Left ventricle myocardium inferior (tissue), 1 donor: Measurements from ENCODE around the gene NAALADL2. TPM values are rescaled to one million over a fixed set of nuclear protein-coding genes. Genes with fewer than 3 reads are reported as not detected.

Source experiments
- DNase-seq: peaks from one replicate; pipeline ENCODE4 v3.0.0-alpha.2; 2020
- H3K27ac ChIP-seq: fragments of 200-600 bp; replicated peaks from 2 replicates; pipeline ENCODE4 v1.8.0; 2021
- H3K27me3 ChIP-seq: fragments of 200-600 bp; 2 replicates; pipeline ENCODE4 v1.8.0; 2021; ENCODE audit warnings: low read depth
- H3K36me3 ChIP-seq: fragments of 200-600 bp; 2 replicates; pipeline ENCODE4 v1.8.0; 2021
- H3K4me1 ChIP-seq: fragments of 200-600 bp; 2 replicates; pipeline ENCODE4 v1.8.0; 2021
- H3K4me3 ChIP-seq: fragments of 200-600 bp; 2 replicates; pipeline ENCODE4 v1.8.0; 2021; ENCODE audit warnings: mild to moderate bottlenecking, moderate library complexity
- H3K9me3 ChIP-seq: fragments of 200-600 bp; replicated peaks from 2 replicates; pipeline ENCODE4 v1.8.0; 2021
- CTCF ChIP-seq: fragments of 200-600 bp; IDR thresholded peaks from 2 replicates; pipeline ENCODE4 v1.8.0; 2021; ENCODE audit warnings: antibody characterized with exemption, mild to moderate bottlenecking, borderline replicate concordance
- intact Hi-C: fragments of 100-400 bp; cut with micrococcal nuclease; formaldehyde crosslinking; loops from one replicate; pipeline ENCODE4 v1.11.0; 2022
- long read RNA-seq: library from polyadenylated mRNA; unstranded; transcript quantifications from one replicate; pipeline ENCODE4 v2.0.0, GENCODE V29; 2021
- total RNA-seq: library from RNA; stranded (reverse); fragmentation: NEBNext Ultra II Directional; extraction: Animal tissue kit (Norgen Biotek cat#: 25700); gene quantifications from one replicate; pipeline ENCODE4 v1.2.1, GENCODE V29; 2021
- donor health status: DM: no; HTN: yes; CAD: no; lungs with severe emphysema.

Gene NAALADL2
- total RNA-seq, result 5.8 TPM
- long read RNA-seq, partial matches to known transcripts, result 0 of 6 reads
- long read RNA-seq, other reads (novel, unspliced or antisense), result 4 of 6 reads

- Histone ChIP-seq H3K9me3 (no peaks in the 10 kb centered on the region), H3K4me3 (no peak within 1 kb of the TSS), H3K4me1 (peaks cover 6% of the 10 kb centered on the region), H3K27ac (no peak within 1 kb of the TSS), H3K36me3 (no peaks in the 10 kb centered on the region), H3K27me3 (no peaks in the 10 kb centered on the region)
- no peak for DNase-seq
- intact Hi-C loops, result no loop called here
- no peak for TF ChIP-seq CTCF
Measured at GRCh38 chr3:174859114-174859735, at the start of gene NAALADL2. NAALADL2 (plus strand) TSS chr3:174859334.

GRCh38 chr3:174810254-174810653, 48.9 kb upstream of the NAALADL2 start:
- no peak for DNase-seq
- no peak for TF ChIP-seq CTCF
- intact Hi-C loops, result no loop called here
- no peaks in the 10 kb centered on the region for H3K9me3 ChIP-seq
- no peaks in the 10 kb centered on the region for H3K36me3 ChIP-seq
- H3K27ac ChIP-seq, result no peak overlapping the region
- H3K4me1 ChIP-seq, result no peaks in the 10 kb centered on the region
- no peak overlapping the region for H3K4me3 ChIP-seq
- H3K27me3 ChIP-seq, result no peaks in the 10 kb centered on the region

DNA sequence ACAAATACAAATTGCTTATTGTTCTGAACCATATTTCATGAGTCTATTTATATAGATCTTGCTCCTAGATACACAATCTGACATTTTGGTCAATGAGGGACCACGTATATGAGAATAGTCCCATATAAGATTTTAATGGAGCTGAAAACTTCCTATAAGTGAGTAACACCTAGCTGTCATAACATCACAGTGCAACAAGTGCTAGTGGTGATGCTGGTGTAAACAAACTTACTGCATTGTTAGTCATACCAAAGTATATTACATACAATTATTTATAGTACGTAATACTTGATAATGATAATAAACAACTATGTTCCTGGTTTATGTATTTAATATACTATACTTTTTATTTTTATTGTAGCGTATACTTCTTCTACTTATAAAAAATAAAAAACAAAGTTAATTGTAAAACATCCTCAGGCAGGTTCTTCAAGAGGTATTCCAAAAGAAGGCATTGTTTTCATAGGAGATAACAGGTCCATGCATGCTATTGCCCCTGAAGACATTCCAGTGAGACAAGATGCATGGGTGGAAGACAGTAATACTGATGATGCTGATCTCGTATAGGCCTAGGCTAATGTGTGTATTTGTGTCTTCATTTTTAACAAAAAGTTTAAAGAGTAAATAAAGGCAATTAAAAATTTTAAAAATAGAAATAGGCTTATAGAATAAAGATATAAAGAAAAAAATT, 46.8 kb upstream of the NAALADL2 start:
- Histone ChIP-seq H3K4me3 (no peak overlapping the region), H3K27me3 (no peaks in the 10 kb centered on the region), H3K9me3 (no peaks in the 10 kb centered on the region), H3K27ac (no peak overlapping the region), H3K36me3 (no peaks in the 10 kb centered on the region), H3K4me1 (no peaks in the 10 kb centered on the region)
- DNase-seq, result no peak
- no peak for TF ChIP-seq CTCF
- intact Hi-C loops, result no loop called here

GRCh38 chr3:174815750-174816149, 43.4 kb upstream of the NAALADL2 start:
- Histone ChIP-seq H3K9me3 (no peaks in the 10 kb centered on the region), H3K36me3 (no peaks in the 10 kb centered on the region), H3K4me1 (peaks cover 2% of the 10 kb centered on the region), H3K4me3 (no peak overlapping the region), H3K27me3 (no peaks in the 10 kb centered on the region), H3K27ac (no peak overlapping the region)
- DNase-seq, result no peak
- no peak for TF ChIP-seq CTCF
- intact Hi-C loops, result no loop called here

DNA sequence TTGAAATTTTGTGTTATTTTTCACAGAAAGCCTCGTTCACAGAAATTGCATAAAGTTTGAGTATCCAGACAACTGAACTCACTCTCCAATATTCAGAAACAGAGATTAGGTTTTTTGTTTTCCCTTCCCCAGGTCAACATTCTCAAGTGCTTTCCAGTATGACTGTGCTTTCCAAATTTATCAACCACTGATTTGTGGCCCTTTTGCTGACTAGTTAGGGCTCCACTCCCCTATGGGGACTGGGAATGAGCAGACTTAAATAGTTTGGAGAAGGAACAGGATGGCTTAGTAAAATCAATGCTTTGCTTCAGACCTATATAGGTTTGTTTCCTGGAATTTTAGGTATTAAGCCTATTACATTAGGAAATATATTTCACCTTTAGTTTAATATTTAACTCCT, 38.2 kb upstream of the NAALADL2 start:
- Histone ChIP-seq H3K36me3 (no peaks in the 10 kb centered on the region), H3K27ac (no peak overlapping the region), H3K27me3 (no peaks in the 10 kb centered on the region), H3K4me3 (no peak overlapping the region), H3K4me1 (peaks cover 5% of the 10 kb centered on the region), H3K9me3 (no peaks in the 10 kb centered on the region)
- intact Hi-C loops, result no loop called here
- TF ChIP-seq CTCF, result no peak
- no peak for DNase-seq
